GM13977 (cell line): ENCODE measurements around the gene DAD1.
"Not testable (repeated sequence)": the region's sequence is repeated elsewhere in the genome, so short reads cannot be mapped to it uniquely, and the experiment has no call there.

ENCODE experiments used
- DNase-seq: peaks from one replicate; pipeline ENCODE4 v3.0.0; 2012; ENCODE audit warnings: low spot score
- CTCF ChIP-seq: IDR thresholded peaks from 2 replicates; pipeline ENCODE4 v1.5.1; 2012; ENCODE audit warnings: mild to moderate bottlenecking, control low read depth; ENCODE audit not compliant: insufficient read depth; ENCODE audit errors: extremely low read depth, missing control alignments
- in situ Hi-C: fragments of 300-500 bp; cut with MboI; formaldehyde crosslinking; loops from one replicate; pipeline ENCODE4 v1.12.0; 2022; ENCODE audit warnings: low sequenced_read_pairs, low pct_unique_long_range_greater_than_20kb, mixed read lengths, inconsistent platforms; ENCODE audit not compliant: unreplicated experiment

The DAD1 gene

GRCh38 chr14:22626590-22626989, 37.6 kb upstream of the DAD1 start:
- DNase-seq, result no peak
- in situ Hi-C loops, result no loop called here
- TF ChIP-seq CTCF, result no peak

DNA sequence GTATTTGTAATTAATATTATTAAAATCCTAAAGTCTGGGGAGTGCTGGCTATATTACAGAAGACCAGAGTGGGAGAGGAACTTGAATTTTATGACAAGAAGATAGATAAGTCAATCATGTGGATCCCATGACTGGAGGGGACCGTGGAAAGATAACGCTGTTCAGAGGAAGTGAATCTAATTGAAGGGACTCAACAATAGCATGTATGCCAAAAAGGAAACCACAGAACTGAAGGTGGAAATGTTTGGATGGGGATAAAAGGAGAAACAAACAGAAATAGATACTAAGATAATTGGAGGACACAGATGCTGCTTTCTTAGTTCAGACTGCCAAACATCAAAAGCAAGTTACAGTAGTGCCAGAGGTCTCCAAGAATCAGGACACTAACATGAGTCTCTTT, 34.0 kb upstream of the DAD1 start:
- no peak for TF ChIP-seq CTCF
- in situ Hi-C loops, result no loop called here
- no peak for DNase-seq

DNA sequence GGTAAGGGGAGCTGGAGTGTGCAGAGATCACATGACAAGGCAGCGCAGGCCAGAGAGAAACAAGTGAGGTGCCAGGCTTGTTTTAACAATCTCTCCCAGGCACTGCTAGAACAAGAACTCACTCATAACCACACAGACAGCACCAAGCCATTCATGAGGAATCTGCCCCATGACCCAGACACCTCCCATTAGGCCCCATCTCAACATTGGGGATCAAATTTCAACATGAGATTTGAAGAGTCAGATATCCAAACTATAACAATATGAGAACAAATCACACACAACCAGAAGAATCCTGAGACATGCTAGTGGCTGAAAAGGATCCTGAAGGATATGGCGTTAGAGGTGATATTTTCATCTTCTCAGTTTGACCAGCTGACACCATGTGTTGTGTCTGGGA, 33.2 kb upstream of the DAD1 start:
- in situ Hi-C loops, result no loop called here
- TF ChIP-seq CTCF, result no peak
- no peak for DNase-seq

- DNase-seq, in situ Hi-C loops: not testable (repeated sequence)
Measured at GRCh38 chr14:22615765-22616164, 26.7 kb upstream of the DAD1 start.

DNA sequence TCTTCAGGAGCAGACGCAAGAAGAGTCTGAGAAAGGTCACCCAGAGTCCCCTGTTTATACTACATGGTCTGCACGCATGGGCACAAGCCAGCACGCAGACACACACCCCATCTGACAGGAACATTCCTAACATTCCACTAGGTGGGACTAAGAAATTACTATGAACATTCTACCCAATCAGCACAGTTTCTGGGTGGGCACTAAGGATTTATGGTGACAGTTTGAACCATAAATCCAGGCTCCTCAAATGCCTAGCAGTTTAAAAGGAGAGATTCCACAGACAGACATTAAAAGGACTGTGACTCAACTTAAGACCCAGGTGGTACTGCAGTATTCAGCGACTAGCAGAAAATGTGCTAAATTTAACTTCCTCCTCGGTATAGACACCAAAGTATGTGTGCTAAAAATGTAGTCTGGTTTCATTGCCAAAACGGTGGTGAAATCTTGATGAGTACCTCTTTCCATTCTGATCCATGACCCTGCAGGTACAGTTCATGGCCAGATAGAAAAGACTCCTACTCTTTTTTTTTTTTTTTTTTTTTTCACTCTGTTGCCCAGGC, 25.3 kb upstream of the DAD1 start:
- in situ Hi-C loops, result no loop called here
- DNase-seq, result no peak
- no peak for TF ChIP-seq CTCF

DNA sequence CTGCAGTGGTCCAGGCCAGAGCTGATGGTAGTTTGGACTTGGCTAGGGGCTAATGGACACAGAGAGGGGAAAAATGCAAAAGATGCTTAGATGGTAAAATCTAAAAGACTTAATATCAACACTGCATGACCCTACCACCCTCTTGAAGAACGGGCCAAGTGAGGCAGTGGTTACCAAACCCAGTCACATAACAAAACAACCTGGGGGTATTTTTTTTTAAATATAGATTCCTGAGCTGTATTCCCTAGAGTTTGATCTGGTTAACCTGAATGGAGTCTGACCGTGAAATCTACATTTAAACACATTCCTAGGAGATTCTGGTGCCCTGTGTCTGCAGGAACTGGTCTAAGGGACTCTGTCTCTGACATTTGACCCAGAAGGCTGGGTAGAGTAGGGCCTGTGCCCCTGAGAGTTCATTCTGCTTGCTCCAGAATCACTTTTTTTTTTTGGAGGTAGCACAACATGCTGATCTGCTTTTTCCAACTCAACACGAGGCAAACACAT, 24.8 kb upstream of the DAD1 start:
- no peak for TF ChIP-seq CTCF
- in situ Hi-C loops, result no loop called here
- DNase-seq, result no peak

- TF ChIP-seq CTCF, result no peak
- in situ Hi-C loops, result no loop called here
Measured at GRCh38 chr14:22613106-22613695, 24.2 kb upstream of the DAD1 start.

More at GRCh38 chr14:22613106-22613695, 24.2 kb upstream of the DAD1 start:
- DNase-seq, result no peak
